Measurements from ENCODE around the gene HNF4A. TPM values are rescaled to one million over a fixed set of nuclear protein-coding genes. Genes with fewer than 3 reads are reported as not detected.

HNF4A gene
- total and polyA plus RNA-seq, 2 of the 4 experiments (the other 2 are of a cell fraction), result not detected

- H2BK15ac ChIP-seq (ENCODE audit: low read depth, low read length), result no peak within 1 kb of the TSS; the same call in 2 of the 3 replicates
- peak within 1 kb of the TSS; percentile 18 for H2AK9ac ChIP-seq (replicated peaks; ENCODE audit: low read depth, low read length, poor library complexity)
- H4K91ac ChIP-seq (ENCODE audit: insufficient read depth, low read depth, low read length), result no peak within 1 kb of the TSS; the same call in 1 of the 2 replicates
- H3K4me3 ChIP-seq (ENCODE audit: insufficient read depth, low read depth, low read length), result peak within 1 kb of the TSS; percentile 79
- intact Hi-C loops (cut with micrococcal nuclease), result loop anchor here (1.0 to 10.0 kb wide), 3 partner anchors 94 to 195 kb away; no protein-coding TSS in a partner anchor
- H2BK20ac ChIP-seq (ENCODE audit: low read depth, low read length), result no peak within 1 kb of the TSS
- H3K4me2 ChIP-seq (ENCODE audit: low read depth, low read length), result peak within 1 kb of the TSS; percentile 86
- ChIA-PET CTCF (interaction anchor here (0.6 to 6.4 kb wide), 15 partner anchors 9 to 1024 kb away, joined by 3 to 52 read pairs (median 3); no protein-coding TSS in a partner anchor), POLR2A (ENCODE audit: unreplicated experiment) (interaction anchor here (1.6 kb wide), 1 partner anchor 9 kb away, joined by 4 read pairs; no protein-coding TSS in a partner anchor)
- no peaks in the 10 kb centered on the region for H4K20me1 ChIP-seq (ENCODE audit: insufficient read depth, low read length)
- H2BK5ac ChIP-seq (ENCODE audit: low read depth, low read length, poor library complexity, severe bottlenecking), result peak within 1 kb of the TSS; percentile 48
- peak within 1 kb of the TSS; percentile 64 for H3K27ac ChIP-seq (ENCODE audit: insufficient read depth, low read length)
- H3K18ac ChIP-seq (ENCODE audit: low read depth, low read length), result no peak within 1 kb of the TSS
- peaks cover 9 to 24% of the 10 kb centered on the region in 2 experiments; a peak in 2 of 4 replicates for H3K79me1 ChIP-seq (ENCODE audit: low read depth in 1 of 2, low read length in 2 of 2)
- no peak within 1 kb of the TSS for H2BK120ac ChIP-seq (ENCODE audit: low read depth, low read length)
- peaks cover 2% of the 10 kb centered on the region; the same call in 1 of the 2 replicates for H3K27me3 ChIP-seq (ENCODE audit: control insufficient read depth, insufficient read depth, low read length)
- no peaks in the 10 kb centered on the region for H3K9me3 ChIP-seq (ENCODE audit: control insufficient read depth, insufficient read depth, low read length)
- H3K4ac ChIP-seq (ENCODE audit: low read depth, low read length), result peak within 1 kb of the TSS; percentile 55
- dilution Hi-C loops (cut with HindIII; ENCODE audit: low sequenced_read_pairs, unreplicated experiment), result no loop called here
- DNase-seq, result peak; percentile 96
- no peaks in the 10 kb centered on the region for H3K9me1 ChIP-seq (ENCODE audit: insufficient read depth, low read length)
- 0 out of 2 replicates have a peak within 1 kb of the TSS, but pooled peaks have one; percentile 22 for H4K5ac ChIP-seq (ENCODE audit: low read depth, low read length)
- H3K56ac ChIP-seq (ENCODE audit: extremely low read depth, insufficient read depth, low read length), result no peak within 1 kb of the TSS; the same call in 1 of the 2 replicates
- H2AK5ac ChIP-seq (ENCODE audit: low read depth, low read length), result no peak within 1 kb of the TSS
- peak; percentile 96 for ATAC-seq (ENCODE audit: low read depth)
- peak within 1 kb of the TSS; percentile 36; the same call in 1 of the 2 replicates for H3K23ac ChIP-seq (ENCODE audit: low read depth, low read length)
- H3K36me3 ChIP-seq (ENCODE audit: control insufficient read depth, insufficient read depth, low read length), result 0 out of 2 replicates have a peak, but pooled peaks cover 1% of the 10 kb centered on the region
- H4K8ac ChIP-seq (ENCODE audit: low read depth in 2 of 2, low read length in 2 of 2), result peak within 1 kb of the TSS; percentile 56 to 85
- H3K14ac ChIP-seq (replicated peaks; ENCODE audit: low read depth, low read length), result 0 out of 2 replicates have a peak within 1 kb of the TSS, but pooled peaks have one; percentile 22
- in situ Hi-C loops (cut with MboI; ENCODE audit: low sequenced_read_pairs), result loop anchor here (5.0 kb wide), 2 partner anchors 94 to 194 kb away; no protein-coding TSS in a partner anchor
- peak within 1 kb of the TSS; percentile 56 for H3K9ac ChIP-seq (ENCODE audit: low read depth, low read length)
- H3K4me1 ChIP-seq (ENCODE audit: control insufficient read depth, insufficient read depth, low read length), result peaks cover 4% of the 10 kb centered on the region
- no TSS peak for BruUV-seq (replicated peaks)
- 1% methylated on average over 41 of the region's 70 CpGs; no CpG with 5 or more reads in 1 of the 2 experiments for WGBS, 2 experiments (ENCODE audit: extremely low coverage in 2 of 2, insufficient read length in 1 of 2)
- H2AFZ ChIP-seq (replicated peaks; ENCODE audit: low read length, poor library complexity), result peak within 1 kb of the TSS; percentile 99
- peak; percentile 70 for TF ChIP-seq USF2 (IDR thresholded peaks at IDR 0.05; ENCODE audit: low read depth, low read length)
- TF ChIP-seq NFE2L2 (IDR thresholded peaks at IDR 0.05; ENCODE audit: low read depth, low read length), result no peak
- TF ChIP-seq MAZ (IDR thresholded peaks at IDR 0.05; ENCODE audit: borderline replicate concordance, low read depth, low read length), result peak; percentile 67; the same call in 1 of the 2 replicates
- no peak for TF ChIP-seq CHD1 (IDR thresholded peaks at IDR 0.05; ENCODE audit: low read depth, low read length)
- TF ChIP-seq BHLHE40 (IDR thresholded peaks at IDR 0.05; ENCODE audit: low read depth, low read length), result peak; percentile 81
- no peak for TF ChIP-seq RFX5 (IDR thresholded peaks at IDR 0.05; ENCODE audit: low read depth, low read length)
- no peak for TF ChIP-seq CEBPB (IDR thresholded peaks at IDR 0.05; ENCODE audit: low read depth, low read length)
- TF ChIP-seq MXI1 (IDR thresholded peaks at IDR 0.05; ENCODE audit: borderline replicate concordance, low read depth, low read length), result peak; percentile 87
- no peak for TF ChIP-seq RCOR1 (IDR thresholded peaks at IDR 0.05; ENCODE audit: insufficient replicate concordance, low read length)
- TF ChIP-seq POLR2A (IDR thresholded peaks at IDR 0.05; ENCODE audit: low read depth, low read length), result 0 out of 2 replicates have a peak, but pooled peaks have one; percentile 26
- TF ChIP-seq MAFK (IDR thresholded peaks at IDR 0.05; ENCODE audit: low read depth, low read length), result no peak
- peak; percentile 95 for TF ChIP-seq SMC3 (IDR thresholded peaks at IDR 0.05; ENCODE audit: low read depth, low read length)
- TF ChIP-seq CTCF (conservative IDR thresholded peaks at IDR 0.05; ENCODE audit: low read depth, low read length), result peak; percentile 98
These were observed 44.5 kb upstream of the HNF4A start, which contains the start of gene FITM2 for GRCh38 chr20:44310664-44311639. Gene FITM2 (minus strand): TSS chr20:44311202. CDS start chr20:44311148, 54 bp downstream.
